Heart left ventricle (tissue), 13 donors: ENCODE measurements around the gene DNAJC7.

Source experiments
- CTCF ChIP-seq, 12 donors: fragments of 200-600 bp; sonication (generic) in 4 of 12; IDR thresholded peaks; one replicate each; pipeline versions ENCODE4 v1.5.0 to v1.8.0; 2018 to 2022; ENCODE audit warnings: antibody characterized with exemption in 12 of 12, mild to moderate bottlenecking in 5 of 12
- POLR2A ChIP-seq, 2 donors: fragments of 450-650 bp; IDR thresholded peaks; one replicate each; pipeline ENCODE4 v1.6.1; 2017; ENCODE audit warnings: antibody characterized with exemption in 2 of 2, mild to moderate bottlenecking in 2 of 2, moderate library complexity in 2 of 2
- donor health status: ischemic (EF 13 %, LVEDD 7.1; RV severe dilation, severe dysfunction).
- donor health status: DM: no; HTN: yes; CAD: no.
- donor health status: DM: no; HTN: no; CAD: no.
- donor health status: ischemic (EF 25% LVEDD 6.9; RV normal size, moderate dysfunction).
- donor health status: ischemic (EF 25% LVEDD 5.7; RV mildly dilated, moderate dysfunction).
- donor health status: ischemic (EF 35%, LVEDD 5.7; RV mildly dilated, moderate dysfunction).
- donor health status: nonischemic (EF 11% LVEDD 7.7; RV severe dilation, severe dysfunction).
- donor health status: DM: yes; HTN: yes; CAD: no.
- donor health status: PGD.
- donor health status: ischemic (EF 29% LVEDD 5.4; RV normal size, mild dysfunction).
- donor health status: nonischemic (EF 23%, LVEDD 6.1; RV moderate dilation, normal function).

DNA sequence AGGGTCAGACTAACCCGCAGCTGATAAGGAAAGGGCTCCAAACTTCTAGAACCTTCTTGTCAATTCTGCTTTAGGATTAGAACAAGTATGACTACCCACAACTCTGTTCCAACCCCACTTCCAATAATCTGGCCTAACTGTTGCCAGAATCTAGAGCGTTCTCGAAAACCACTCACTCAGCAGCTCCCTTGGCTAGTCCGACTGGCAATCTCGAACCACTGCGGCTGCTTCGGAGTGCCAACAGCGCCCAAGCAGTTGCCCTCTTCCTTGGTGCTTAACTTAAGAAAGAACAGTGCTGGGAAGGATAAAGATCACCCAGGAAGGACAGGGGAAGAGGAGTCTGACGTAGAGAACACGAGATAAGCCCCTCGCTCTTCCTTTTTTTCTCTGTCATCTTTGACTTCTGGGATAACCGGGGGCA lies 818 bp downstream of the DNAJC7 start:
- no peak for TF ChIP-seq POLR2A (IDR thresholded peaks at IDR 0.05)
- no peak for TF ChIP-seq CTCF (IDR thresholded peaks at IDR 0.05)
